Karpas-422 (cell line): Measurements from ENCODE around the gene TGFB2. TPM values are rescaled to one million over a fixed set of nuclear protein-coding genes. Genes with fewer than 3 reads are reported as not detected.

ENCODE experiments used
- DNase-seq: peaks from one replicate; pipeline ENCODE4 v3.0.0-alpha.2; 2015
- H2AFZ ChIP-seq: fragments of 200-600 bp; sonication (generic); 2 replicates; pipeline ENCODE4 v1.6.1; 2014; ENCODE audit warnings: antibody characterized with exemption, low read length, mixed read lengths
- H3K27ac ChIP-seq: fragments of 200-600 bp; sonication (generic); 2 replicates; pipeline ENCODE4 v1.5.1; 2014; ENCODE audit warnings: mild to moderate bottlenecking, low read length, moderate library complexity
- H3K27me3 ChIP-seq: fragments of 200-600 bp; sonication (generic); 2 replicates; pipeline ENCODE4 v1.6.1; 2014; ENCODE audit warnings: low read length, mixed read lengths
- H3K36me3 ChIP-seq: fragments of 200-600 bp; sonication (generic); 2 replicates; pipeline ENCODE4 v1.6.1; 2014; ENCODE audit warnings: low read length, mixed read lengths; ENCODE audit not compliant: insufficient read depth
- H3K4me1 ChIP-seq: fragments of 200-600 bp; sonication (generic); 2 replicates; pipeline ENCODE4 v1.6.1; 2014; ENCODE audit warnings: mild to moderate bottlenecking, low read length, mixed read lengths
- H3K4me2 ChIP-seq: fragments of 200-600 bp; sonication (generic); 2 replicates; pipeline ENCODE4 v1.6.1; 2014; ENCODE audit warnings: low read length, low read depth, mild to moderate bottlenecking; ENCODE audit not compliant: poor library complexity, severe bottlenecking
- H3K4me3 ChIP-seq: fragments of 200-600 bp; sonication (generic); 2 replicates; pipeline ENCODE4 v1.5.1; 2014; ENCODE audit warnings: mild to moderate bottlenecking, antibody characterized with exemption, low read length, mixed read lengths
- H3K79me2 ChIP-seq: fragments of 200-600 bp; sonication (generic); 2 replicates; pipeline ENCODE4 v1.6.1; 2014; ENCODE audit warnings: mild to moderate bottlenecking, low read length, mixed read lengths
- H3K9ac ChIP-seq: fragments of 200-600 bp; sonication (generic); 2 replicates; pipeline ENCODE4 v1.6.0; 2014; ENCODE audit warnings: low read length
- H3K9me2 ChIP-seq: fragments of 200-600 bp; sonication (generic), shearing (Covaris generic); replicated peaks from 2 replicates; pipeline ENCODE4 v1.6.0; 2014; ENCODE audit warnings: mild to moderate bottlenecking, low read length, moderate library complexity; ENCODE audit not compliant: insufficient read depth
- H3K9me3 ChIP-seq: fragments of 300-700, 200-600 bp; sonication (generic); 2 replicates; pipeline ENCODE4 v1.6.1; 2014; ENCODE audit warnings: low read length, mixed read lengths
- H4K20me1 ChIP-seq: fragments of 200-600 bp; sonication (generic); 2 replicates; pipeline ENCODE4 v1.6.1; 2014; ENCODE audit warnings: mild to moderate bottlenecking, antibody characterized with exemption, low read length, low read depth; ENCODE audit not compliant: insufficient read depth
- total RNA-seq: library from RNA; depleted of rRNA; stranded (reverse); fragments of >200 nt; shearing (Covaris generic); gene quantifications from 2 replicates; pipeline ENCODE4 v1.2.3, GENCODE V29; 2014; ENCODE audit warnings: low replicate concordance

Gene TGFB2
- total RNA-seq, 1 experiment from 2014 or later = not detected

DNA sequence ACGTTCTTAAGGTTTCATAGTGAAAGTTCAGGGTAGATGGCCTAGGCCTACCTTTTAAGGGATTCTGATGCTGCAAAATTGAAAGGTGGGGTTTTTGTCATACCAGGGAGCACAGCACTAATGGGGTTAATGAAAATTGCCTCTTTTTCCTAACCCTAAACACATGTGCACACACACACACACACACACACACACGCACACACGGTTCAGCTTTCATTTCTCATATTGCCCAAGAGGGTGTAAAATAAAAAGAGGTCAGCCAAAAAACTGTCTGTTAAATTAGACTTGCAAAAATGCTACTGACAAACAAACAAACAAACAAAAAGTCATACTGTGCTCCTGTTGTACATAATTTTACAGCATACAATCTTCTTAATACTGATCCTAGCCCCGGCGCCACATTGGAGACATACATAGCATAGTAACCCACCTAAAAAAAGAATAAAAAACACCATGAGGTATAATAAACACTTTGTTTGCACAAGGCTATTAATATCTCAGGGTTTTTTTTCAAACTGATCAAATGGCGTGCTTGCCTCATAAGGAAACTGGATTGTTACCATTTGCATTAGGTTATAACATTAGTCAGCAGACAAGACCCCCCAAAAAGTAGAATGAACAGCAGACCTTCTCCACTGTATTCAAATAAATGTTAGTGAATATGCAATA, 69.1 kb downstream of the TGFB2 start:
- Histone ChIP-seq H3K79me2 (no peaks in the 10 kb centered on the region), H3K27me3 (no peaks in the 10 kb centered on the region), H3K27ac (no peak overlapping the region), H3K4me2 (no peak overlapping the region), H3K9ac (no peak overlapping the region), H2AFZ (no peak overlapping the region), H3K4me3 (no peak overlapping the region), H3K36me3 (no peaks in the 10 kb centered on the region), H4K20me1 (no peaks in the 10 kb centered on the region), H3K9me2 (no peaks in the 10 kb centered on the region), H3K9me3 (no peaks in the 10 kb centered on the region), H3K4me1 (no peaks in the 10 kb centered on the region)
- no peak for DNase-seq

DNA sequence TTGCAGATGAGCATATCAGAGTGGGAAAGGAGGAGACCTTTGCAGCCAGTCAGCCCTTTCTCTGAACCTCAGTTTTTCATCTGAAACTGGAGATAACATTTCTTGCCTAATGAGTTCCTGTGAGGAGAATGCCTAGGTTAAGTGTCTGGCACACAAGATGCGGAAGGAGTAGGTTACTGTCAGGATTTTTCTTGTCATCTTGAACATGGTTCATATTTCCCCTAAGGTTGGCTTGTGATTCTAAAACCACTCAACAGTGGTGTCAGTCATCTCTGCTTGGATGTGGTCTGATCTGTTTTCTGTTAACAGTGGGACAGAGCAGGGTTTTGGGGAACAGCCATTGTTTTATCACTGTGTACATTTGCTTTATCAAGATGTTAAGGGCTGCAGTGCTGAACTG, 70.6 kb downstream of the TGFB2 start:
- H3K9me2 ChIP-seq = no peaks in the 10 kb centered on the region
- H2AFZ ChIP-seq = no peak overlapping the region
- H4K20me1 ChIP-seq = no peaks in the 10 kb centered on the region
- no peak overlapping the region for H3K9ac ChIP-seq
- H3K4me3 ChIP-seq = no peak overlapping the region
- no peaks in the 10 kb centered on the region for H3K36me3 ChIP-seq
- H3K4me2 ChIP-seq = no peak overlapping the region
- no peak overlapping the region for H3K27ac ChIP-seq
- no peaks in the 10 kb centered on the region for H3K79me2 ChIP-seq
- no peak for DNase-seq
- no peaks in the 10 kb centered on the region for H3K27me3 ChIP-seq
- no peaks in the 10 kb centered on the region for H3K4me1 ChIP-seq
- no peaks in the 10 kb centered on the region for H3K9me3 ChIP-seq

DNA sequence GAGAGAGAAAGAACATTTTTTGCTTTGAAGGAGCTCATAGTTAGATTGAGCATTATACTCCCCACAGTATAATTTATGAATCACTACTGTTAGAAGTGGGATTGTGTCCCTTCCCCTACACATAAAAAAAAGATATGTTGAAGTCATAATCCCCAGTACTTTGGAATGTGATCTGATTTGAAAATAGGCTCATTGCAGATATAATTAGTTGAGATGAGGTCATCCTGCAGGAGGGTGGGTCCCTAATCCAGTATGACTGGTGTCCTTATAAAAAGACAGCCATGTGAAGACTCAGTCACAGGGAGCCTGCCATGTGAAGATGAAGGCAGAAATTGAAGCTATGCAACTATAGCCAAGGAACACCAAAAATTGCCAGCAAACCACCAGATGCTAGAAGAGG, 76.4 kb downstream of the TGFB2 start:
- no peaks in the 10 kb centered on the region for H3K4me1 ChIP-seq
- H3K9me3 ChIP-seq = no peaks in the 10 kb centered on the region
- no peaks in the 10 kb centered on the region for H3K27me3 ChIP-seq
- no peak for DNase-seq
- H2AFZ ChIP-seq = no peak overlapping the region
- H3K27ac ChIP-seq = no peak overlapping the region
- no peak overlapping the region for H3K4me3 ChIP-seq
- H3K9me2 ChIP-seq = no peaks in the 10 kb centered on the region
- H4K20me1 ChIP-seq = no peaks in the 10 kb centered on the region
- H3K36me3 ChIP-seq = no peaks in the 10 kb centered on the region
- no peak overlapping the region for H3K9ac ChIP-seq
- no peak overlapping the region for H3K4me2 ChIP-seq
- H3K79me2 ChIP-seq = no peaks in the 10 kb centered on the region

DNA sequence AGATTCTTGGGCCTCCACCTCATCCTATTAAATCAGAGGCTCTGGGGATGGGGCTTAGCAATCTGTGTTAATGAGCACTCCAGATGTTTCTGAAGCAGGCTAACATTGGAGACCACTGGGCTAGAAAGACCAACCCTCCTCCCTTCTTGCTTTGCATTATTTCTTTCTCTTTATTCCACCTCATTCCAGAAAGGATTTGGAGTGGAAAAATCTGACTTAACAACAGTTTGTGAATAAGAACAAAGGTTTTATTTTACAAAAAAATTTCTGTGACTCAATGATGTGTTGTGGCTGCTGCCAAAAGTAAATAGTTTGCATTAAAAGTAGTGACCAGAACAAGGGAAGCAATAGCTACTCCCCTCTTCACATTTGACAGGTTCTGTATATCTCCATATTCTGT, 79.4 kb downstream of the TGFB2 start:
- H3K36me3 ChIP-seq = no peaks in the 10 kb centered on the region
- H3K9me3 ChIP-seq = no peaks in the 10 kb centered on the region
- no peak overlapping the region for H3K27ac ChIP-seq
- H4K20me1 ChIP-seq = no peaks in the 10 kb centered on the region
- H3K9me2 ChIP-seq = no peaks in the 10 kb centered on the region
- H3K4me3 ChIP-seq = no peak overlapping the region
- H3K27me3 ChIP-seq = no peaks in the 10 kb centered on the region
- no peak overlapping the region for H3K4me2 ChIP-seq
- DNase-seq = no peak
- H3K79me2 ChIP-seq = no peaks in the 10 kb centered on the region
- H2AFZ ChIP-seq = no peak overlapping the region
- no peak overlapping the region for H3K9ac ChIP-seq
- no peaks in the 10 kb centered on the region for H3K4me1 ChIP-seq

DNA sequence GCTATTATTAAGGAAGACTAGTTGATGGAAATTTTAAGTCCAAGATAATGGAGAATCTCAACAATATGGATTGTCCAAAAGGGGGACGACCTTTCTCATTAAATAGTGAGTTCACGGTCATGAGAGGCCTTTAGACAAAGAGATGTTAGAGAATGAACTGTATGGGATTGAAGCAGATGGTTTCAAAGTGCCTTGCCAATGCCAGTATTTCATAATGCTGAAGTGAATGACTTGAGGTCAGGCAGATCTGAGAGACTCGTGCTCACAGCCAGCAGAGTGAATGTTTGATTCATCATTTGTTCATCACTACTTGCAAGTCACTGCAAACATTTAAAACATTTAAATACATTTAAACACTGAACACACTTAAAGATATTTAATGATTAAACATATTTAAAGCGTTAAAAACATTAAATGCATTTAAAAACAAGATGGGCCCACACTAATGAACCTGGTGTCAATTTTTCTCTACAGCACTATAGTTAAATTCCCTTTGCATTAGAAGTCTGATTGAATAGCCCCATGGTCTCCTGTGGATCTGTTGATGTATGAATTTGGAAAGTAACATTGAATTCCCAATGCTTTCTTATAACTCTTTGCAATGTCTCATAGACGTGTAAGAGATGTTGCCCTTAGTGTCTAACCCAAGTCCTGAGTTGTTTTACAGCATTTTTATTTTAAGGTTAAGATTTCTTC, 80.7 kb downstream of the TGFB2 start:
- Histone ChIP-seq H3K9ac (no peak overlapping the region), H2AFZ (no peak overlapping the region), H3K27ac (no peak overlapping the region), H4K20me1 (no peaks in the 10 kb centered on the region), H3K4me1 (no peaks in the 10 kb centered on the region), H3K27me3 (no peaks in the 10 kb centered on the region), H3K9me3 (no peaks in the 10 kb centered on the region), H3K9me2 (no peaks in the 10 kb centered on the region), H3K4me2 (no peak overlapping the region), H3K36me3 (no peaks in the 10 kb centered on the region), H3K4me3 (no peak overlapping the region), H3K79me2 (no peaks in the 10 kb centered on the region)
- no peak for DNase-seq

DNA sequence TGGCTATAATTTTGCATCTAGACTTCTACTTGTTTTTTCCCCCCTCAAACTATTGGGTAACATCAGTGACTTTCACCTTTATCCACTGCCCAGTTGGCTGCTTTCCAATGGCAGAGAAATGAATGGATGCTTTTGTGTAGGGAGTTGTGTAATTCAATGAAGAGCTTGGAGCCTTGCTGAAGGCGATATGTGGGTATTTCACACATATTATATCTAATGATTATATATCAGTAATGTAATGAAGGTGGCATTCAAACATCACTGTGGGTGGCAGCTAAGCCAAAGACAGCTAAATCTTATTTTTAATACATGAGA, 81.2 kb downstream of the TGFB2 start:
- H4K20me1 ChIP-seq = no peaks in the 10 kb centered on the region
- no peak for DNase-seq
- no peak overlapping the region for H3K4me2 ChIP-seq
- H3K9me3 ChIP-seq = no peaks in the 10 kb centered on the region
- no peak overlapping the region for H3K9ac ChIP-seq
- no peaks in the 10 kb centered on the region for H3K9me2 ChIP-seq
- no peaks in the 10 kb centered on the region for H3K36me3 ChIP-seq
- H3K4me3 ChIP-seq = no peak overlapping the region
- H3K27ac ChIP-seq = no peak overlapping the region
- no peak overlapping the region for H2AFZ ChIP-seq
- H3K27me3 ChIP-seq = no peaks in the 10 kb centered on the region
- no peaks in the 10 kb centered on the region for H3K4me1 ChIP-seq
- no peaks in the 10 kb centered on the region for H3K79me2 ChIP-seq

DNA sequence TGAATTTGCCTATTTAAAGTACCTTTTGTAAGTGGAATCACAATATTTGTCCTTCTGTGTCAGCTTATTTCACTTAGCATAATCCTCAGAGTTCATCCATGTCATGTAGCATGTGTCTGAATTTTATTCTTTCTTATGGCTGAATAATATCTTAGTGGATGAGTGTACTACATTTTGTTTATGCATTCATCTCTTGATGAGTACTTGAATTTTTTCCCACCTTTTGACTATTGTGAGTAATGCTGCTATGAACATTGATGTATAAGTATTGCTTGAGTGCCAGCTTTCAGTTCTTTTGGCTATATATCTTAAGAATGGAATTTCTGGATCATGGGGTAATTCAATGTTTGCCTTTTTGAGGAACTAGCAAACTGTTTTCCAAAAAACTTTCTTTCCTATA, 84.2 kb downstream of the TGFB2 start:
- H3K27me3 ChIP-seq = no peaks in the 10 kb centered on the region
- no peaks in the 10 kb centered on the region for H4K20me1 ChIP-seq
- no peak overlapping the region for H3K4me2 ChIP-seq
- no peaks in the 10 kb centered on the region for H3K4me1 ChIP-seq
- H3K79me2 ChIP-seq = no peaks in the 10 kb centered on the region
- no peaks in the 10 kb centered on the region for H3K9me2 ChIP-seq
- H3K4me3 ChIP-seq = no peak overlapping the region
- no peaks in the 10 kb centered on the region for H3K36me3 ChIP-seq
- H3K9me3 ChIP-seq = no peaks in the 10 kb centered on the region
- H3K9ac ChIP-seq = no peak overlapping the region
- H3K27ac ChIP-seq = no peak overlapping the region
- H2AFZ ChIP-seq = no peak overlapping the region
- DNase-seq = no peak

DNA sequence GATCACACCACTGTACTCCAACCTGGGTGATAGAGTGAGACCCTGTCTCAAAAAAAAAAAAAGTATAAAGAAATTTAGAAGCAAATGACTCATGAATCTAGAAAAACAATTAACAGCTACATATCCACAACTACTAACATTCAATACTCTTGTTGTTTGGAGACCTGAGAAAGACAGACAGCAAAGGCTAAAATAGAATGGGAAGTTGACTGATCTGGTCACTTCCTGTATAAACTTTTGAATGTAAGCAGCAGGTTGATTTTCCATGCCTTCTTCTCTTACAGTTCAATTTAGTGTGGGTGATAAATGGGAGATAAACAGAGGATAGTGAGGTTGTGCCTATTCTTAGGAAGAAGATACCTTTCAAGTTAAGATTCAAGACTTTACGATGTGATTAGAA, 85.2 kb downstream of the TGFB2 start:
- Histone ChIP-seq H3K36me3 (no peaks in the 10 kb centered on the region), H3K9me3 (no peaks in the 10 kb centered on the region), H2AFZ (no peak overlapping the region), H3K4me1 (no peaks in the 10 kb centered on the region), H3K27ac (no peak overlapping the region), H3K4me2 (no peak overlapping the region), H3K27me3 (no peaks in the 10 kb centered on the region), H3K9ac (no peak overlapping the region), H3K4me3 (no peak overlapping the region), H3K9me2 (no peaks in the 10 kb centered on the region), H4K20me1 (no peaks in the 10 kb centered on the region), H3K79me2 (no peaks in the 10 kb centered on the region)
- no peak for DNase-seq
